Measurements from ENCODE around the gene JUNB.

Gene JUNB

GRCh38 chr19:12789904-12790619 is 1.2 kb upstream of the JUNB start (continued):
- TF ChIP-seq ZNF16 (tag by site-specific recombination; IDR thresholded peaks at IDR 0.05; ENCODE audit: low read depth): no peak
- TF ChIP-seq ZNF362 (tag by site-specific recombination; IDR thresholded peaks at IDR 0.05): no peak
- peak; percentile 93 for TF ChIP-seq SP7 (tag by site-specific recombination; IDR thresholded peaks at IDR 0.05)
- no peak for TF ChIP-seq ZBTB49 (tag by site-specific recombination; IDR thresholded peaks at IDR 0.05; ENCODE audit: low read depth)
- peak; percentile 100 for TF ChIP-seq ZNF561 (tag by site-specific recombination; IDR thresholded peaks at IDR 0.05; ENCODE audit: borderline replicate concordance)
- 0 out of 2 replicates have a peak, but pooled peaks have one; percentile 5 for TF ChIP-seq BCL11A (tag by site-specific recombination; IDR thresholded peaks at IDR 0.05; ENCODE audit: low read depth)
- TF ChIP-seq ZNF302 (tag by site-specific recombination; IDR thresholded peaks at IDR 0.05; ENCODE audit: low read depth): no peak
- no peak for TF ChIP-seq GFI1B (tag by site-specific recombination; IDR thresholded peaks at IDR 0.05)
- no peak; the same call in 1 of the 2 replicates for TF ChIP-seq REST (tag by site-specific recombination; IDR thresholded peaks at IDR 0.05)
- TF ChIP-seq ZFP69B (tag by site-specific recombination; IDR thresholded peaks at IDR 0.05): peak; percentile 43; the same call in 1 of the 2 replicates
- no peak for TF ChIP-seq ZNF211 (tag by site-specific recombination; IDR thresholded peaks at IDR 0.05; ENCODE audit: low read depth)
- TF ChIP-seq ZNF146 (tag by site-specific recombination; IDR thresholded peaks at IDR 0.05): no peak
- no peak for TF ChIP-seq ZNF701 (tag by site-specific recombination; IDR thresholded peaks at IDR 0.05)
- no peak for TF ChIP-seq ZNF555 (tag by site-specific recombination; conservative IDR thresholded peaks at IDR 0.05)
- TF ChIP-seq ZBTB26 (tag by site-specific recombination; optimal IDR thresholded peaks at IDR 0.05): peak; percentile 98
- TF ChIP-seq ZNF560 (tag by site-specific recombination; IDR thresholded peaks at IDR 0.05; ENCODE audit: borderline replicate concordance): no peak
- peak; percentile 71 for TF ChIP-seq WT1 (tag by site-specific recombination; IDR thresholded peaks at IDR 0.05)
- TF ChIP-seq HIC1 (tag by site-specific recombination; IDR thresholded peaks at IDR 0.05): peak; percentile 62; the same call in 1 of the 2 replicates
- TF ChIP-seq ZNF548 (tag by site-specific recombination; IDR thresholded peaks at IDR 0.05): no peak
- no peak for TF ChIP-seq ZNF830 (tag by site-specific recombination; IDR thresholded peaks at IDR 0.05; ENCODE audit: low read depth)
- no peak for TF ChIP-seq ZNF670 (tag by site-specific recombination; IDR thresholded peaks at IDR 0.05; ENCODE audit: low read depth)
- TF ChIP-seq ZNF449 (tag by site-specific recombination; IDR thresholded peaks at IDR 0.05): peak; percentile 95
- TF ChIP-seq ZBTB48 (tag by site-specific recombination; IDR thresholded peaks at IDR 0.05): peak; percentile 41; the same call in 1 of the 2 replicates
- TF ChIP-seq ZFHX2 (tag by site-specific recombination; conservative IDR thresholded peaks at IDR 0.05): peak; percentile 76
- no peak for TF ChIP-seq GLI4 (tag by site-specific recombination; IDR thresholded peaks at IDR 0.05)
- TF ChIP-seq ZNF529 (tag by site-specific recombination; IDR thresholded peaks at IDR 0.05; ENCODE audit: insufficient replicate concordance): no peak
- TF ChIP-seq ZNF658 (tag by site-specific recombination; IDR thresholded peaks at IDR 0.05): no peak

Measured in HEK293 (cell line).